ENCODE measurements around the gene ERCC4. TPM values are rescaled to one million over a fixed set of nuclear protein-coding genes. Genes with fewer than 3 reads are reported as not detected.

The ERCC4 gene
- total and polyA plus RNA-seq, 2 of the 8 experiments (the other 6 are each of a cell fraction or from before 2014, with no cell fraction given): 1.6 to 13.2 TPM

- no peaks in the 10 kb centered on the region for H4K20me1 ChIP-seq (replicated peaks in 1 of 2; ENCODE audit: control insufficient read depth in 1 of 2, insufficient read depth in 2 of 2, low read length in 2 of 2)
- H3K4ac ChIP-seq (replicated peaks; ENCODE audit: insufficient read length, low read depth, low read length): no peak overlapping the region
- no peak overlapping the region for H2AK5ac ChIP-seq (ENCODE audit: low read depth, low read length)
- H3K14ac ChIP-seq (ENCODE audit: insufficient read length): no peak overlapping the region
- H3K18ac ChIP-seq (ENCODE audit: extremely low read depth, low read length): no peak overlapping the region
- H2BK15ac ChIP-seq (ENCODE audit: low read length): no peak overlapping the region
- H4K8ac ChIP-seq (ENCODE audit: extremely low read depth, insufficient read depth, low read length): no peak overlapping the region
- no peaks in the 10 kb centered on the region for H3K36me3 ChIP-seq (ENCODE audit: control insufficient read depth in 2 of 4, insufficient read depth in 4 of 4, low read length in 3 of 4)
- no peak overlapping the region for H3K9ac ChIP-seq (replicated peaks in 1 of 4; ENCODE audit: extremely low read depth in 1 of 4, low read depth in 3 of 4, low read length in 3 of 4)
- FAIRE-seq (no peak), DNase-seq (ENCODE audit: low read depth in 1 of 2, low spot score in 2 of 2) (no peak)
- no peak overlapping the region for H2BK120ac ChIP-seq (replicated peaks; ENCODE audit: low read depth, low read length)
- H3K4me1 ChIP-seq (replicated peaks in 1 of 4; ENCODE audit: control insufficient read depth in 3 of 4, insufficient read depth in 4 of 4, low read length in 3 of 4): no peaks in the 10 kb centered on the region
- H3K27ac ChIP-seq (ENCODE audit: low read depth, low read length): no peak overlapping the region
- no peak overlapping the region for H3K23ac ChIP-seq (ENCODE audit: insufficient read length)
- no peak overlapping the region for H3K56ac ChIP-seq (replicated peaks; ENCODE audit: insufficient read length, low read depth, low read length)
- no peak overlapping the region for H4K5ac ChIP-seq (ENCODE audit: insufficient read length, low read depth, low read length)
- CTCF ChIA-PET (ENCODE audit: partially characterized antibody): interaction anchor here (1.6 kb wide), 1 partner anchor 9 kb away, joined by 7 read pairs; no protein-coding TSS in a partner anchor
- no peak overlapping the region for H3K4me3 ChIP-seq (ENCODE audit: extremely low read depth in 1 of 4, insufficient read depth in 2 of 4, low read depth in 3 of 4, low read length in 4 of 4)
- no peak overlapping the region for H2BK20ac ChIP-seq (ENCODE audit: low read length)
- H3K4me2 ChIP-seq (ENCODE audit: insufficient read depth in 1 of 2, low read depth in 2 of 2, low read length in 2 of 2): no peak overlapping the region
- WGBS, 2 experiments (ENCODE audit: extremely low coverage in 1 of 2, insufficient coverage in 1 of 2, insufficient read length in 1 of 2, insufficient replicate concordance in 2 of 2, low coverage in 1 of 2, low lambda C conversion rate in 2 of 2, missing lambda C conversion rate in 1 of 2): 90% methylated on average over 11 of the region's 11 CpGs; no CpG with 5 or more reads in 1 of the 2 experiments
- no peak overlapping the region for H4K91ac ChIP-seq (replicated peaks; ENCODE audit: insufficient read length, low read length)
- no peak overlapping the region for H2BK5ac ChIP-seq (ENCODE audit: low read depth, low read length)
- no peaks in the 10 kb centered on the region for H3K79me1 ChIP-seq (ENCODE audit: low read depth, low read length)
- POLR2A ChIA-PET (ENCODE audit: partially characterized antibody): interaction anchor here (0.6 to 0.7 kb wide), 2 partner anchors 287 to 1741 kb away, joined by 3 to 4 read pairs; no protein-coding TSS in a partner anchor
- peaks cover 2% of the 10 kb centered on the region; the same call in 1 of the 2 replicates for H3K23me2 ChIP-seq (ENCODE audit: low read depth, low read length)
- H2AFZ ChIP-seq (ENCODE audit: low read length): no peak overlapping the region
- no peaks in the 10 kb centered on the region for H3K27me3 ChIP-seq (replicated peaks in 1 of 4; ENCODE audit: control insufficient read depth in 3 of 4, extremely low read depth in 1 of 4, insufficient read depth in 3 of 4, low read length in 3 of 4)
- no peak overlapping the region for H2BK12ac ChIP-seq (ENCODE audit: low read depth, low read length)
- peaks cover 0 to 5% of the 10 kb centered on the region in 2 experiments; a peak in 2 of 4 replicates for H3K9me3 ChIP-seq (ENCODE audit: insufficient read depth in 2 of 2, low read depth in 1 of 2, low read length in 1 of 2)
- H3K79me2 ChIP-seq (ENCODE audit: control insufficient read depth in 1 of 2, insufficient read depth in 2 of 2, low read length in 2 of 2): no peaks in the 10 kb centered on the region
- TF ChIP-seq BACH1 (IDR thresholded peaks at IDR 0.05; ENCODE audit: low read length) (no peak), ZNF274 (IDR thresholded peaks at IDR 0.05; ENCODE audit: borderline replicate concordance, extremely low read depth, low read length) (no peak), EGR1 (IDR thresholded peaks at IDR 0.05; ENCODE audit: borderline replicate concordance, low read depth, low read length) (no peak), BRCA1 (IDR thresholded peaks at IDR 0.05; ENCODE audit: low read depth, low read length) (no peak), CREB1 (IDR thresholded peaks at IDR 0.05) (no peak), YY1 (IDR thresholded peaks at IDR 0.05; ENCODE audit: low read depth, low read length) (no peak), ATF2 (IDR thresholded peaks at IDR 0.05; ENCODE audit: low read length) (no peak), KDM4A (IDR thresholded peaks at IDR 0.05; ENCODE audit: low read depth, low read length, severe bottlenecking) (no peak), CBX8 (IDR thresholded peaks at IDR 0.05; ENCODE audit: borderline replicate concordance, low read depth, low read length) (no peak), HDAC6 (IDR thresholded peaks at IDR 0.05; ENCODE audit: low read depth, low read length) (no peak), BCL11A (IDR thresholded peaks at IDR 0.05; ENCODE audit: low read depth in 2 of 2, low read length in 2 of 2) (no peak), RAD21 (IDR thresholded peaks at IDR 0.05 in 1 of 2, conservative IDR thresholded peaks at IDR 0.05 in 1 of 2; ENCODE audit: low read depth in 2 of 2, low read length in 2 of 2) (no peak), GABPA (IDR thresholded peaks at IDR 0.05; ENCODE audit: borderline replicate concordance, insufficient read depth, low read length) (no peak)
Observed at GRCh38 chr16:13883276-13883675, 36.7 kb upstream of the ERCC4 start.
